Ascending aorta (tissue), 2 donors: ENCODE results near the gene FCGR1A. TPM values are rescaled to one million over a fixed set of nuclear protein-coding genes. Genes with fewer than 3 reads are reported as not detected.
A peak's percentile ranks its signal among the peaks of the same experiment; 100 is the strongest.
"Not testable (repeated sequence)": the region's sequence is repeated elsewhere in the genome, so short reads cannot be mapped to it uniquely, and the experiment has no call there.

Experiments
- DNase-seq, 2 donors: peaks; one replicate each; pipeline ENCODE4 v3.0.0-alpha.2; 2019; ENCODE audit warnings: low spot score in 2 of 2
- H3K27ac ChIP-seq, 2 donors: fragments of 200-600 bp; sonication (generic); one replicate each; pipeline ENCODE4 v1.5.1; 2016 to 2017; ENCODE audit warnings: mild to moderate bottlenecking in 1 of 2
- H3K27me3 ChIP-seq: fragments of 200-600 bp; sonication (generic); one replicate; pipeline ENCODE4 v1.5.1; 2017
- H3K36me3 ChIP-seq, 2 donors: fragments of 200-600 bp; sonication (generic); one replicate each; pipeline ENCODE4 v1.5.1; 2016
- H3K4me1 ChIP-seq, 2 donors: fragments of 200-600 bp; sonication (generic); one replicate each; pipeline ENCODE4 v1.5.1; 2016 to 2017; ENCODE audit warnings: mild to moderate bottlenecking in 1 of 2
- H3K4me3 ChIP-seq, 2 donors: fragments of 200-600 bp; sonication (generic); one replicate each; pipeline ENCODE4 v1.5.1; 2016 to 2017; ENCODE audit warnings: mild to moderate bottlenecking in 1 of 2
- H3K9me3 ChIP-seq, 2 donors: fragments of 200-600 bp; sonication (generic); one replicate each; pipeline ENCODE4 v1.5.1; 2016
- intact Hi-C: fragments of 100-400 bp; cut with DNase I; formaldehyde crosslinking; loops from one replicate; pipeline ENCODE4 v1.15.1; 2023
- total RNA-seq: library from RNA; depleted of rRNA; stranded (reverse); fragments of >200 nt; gene quantifications from one replicate; pipeline ENCODE4 v1.1.0, GENCODE V29; 2016
- TF ChIP-seq, protein P1 (sequence below), 3 experiments: fragments of 200-600 bp in 2 of 3; fragments of 450-650 bp in 1 of 3; sonication (generic) in 2 of 3; IDR thresholded peaks; one replicate each; pipeline ENCODE4 v1.5.1; 2016 to 2019; ENCODE audit warnings: antibody characterized with exemption in 3 of 3, mild to moderate bottlenecking in 1 of 3, moderate library complexity in 1 of 3

The FCGR1A gene
- total RNA-seq, 1 donor from 2014 or later, result 28.0 TPM

DNA sequence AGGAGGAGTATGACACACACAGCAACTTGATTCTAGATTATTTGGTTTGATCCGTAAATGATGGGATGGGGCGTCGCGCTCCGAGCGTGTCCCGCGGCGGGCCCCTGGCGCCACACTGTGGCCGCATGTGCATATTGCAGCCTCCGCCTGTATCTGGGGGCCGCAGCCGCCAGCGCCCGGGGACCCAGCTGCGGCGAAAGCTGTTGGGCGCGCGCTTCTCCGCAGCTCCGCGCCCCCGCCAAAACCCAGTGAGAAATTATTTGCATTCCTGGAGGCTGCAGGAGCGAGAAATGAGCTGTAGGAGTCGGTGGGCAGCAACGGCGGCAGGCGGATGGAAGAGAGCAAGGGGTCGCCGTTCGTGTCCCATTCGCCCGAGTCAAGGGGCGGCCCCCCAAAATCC is 10.0 kb downstream of the FCGR1A start:
- H3K9me3 ChIP-seq, H3K36me3 ChIP-seq, H3K4me1 ChIP-seq, H3K27me3 ChIP-seq, intact Hi-C loops: not testable (repeated sequence)
- H3K4me3 ChIP-seq, result peak overlapping the region; percentile 53 to 65
- TF ChIP-seq, protein P1, sequence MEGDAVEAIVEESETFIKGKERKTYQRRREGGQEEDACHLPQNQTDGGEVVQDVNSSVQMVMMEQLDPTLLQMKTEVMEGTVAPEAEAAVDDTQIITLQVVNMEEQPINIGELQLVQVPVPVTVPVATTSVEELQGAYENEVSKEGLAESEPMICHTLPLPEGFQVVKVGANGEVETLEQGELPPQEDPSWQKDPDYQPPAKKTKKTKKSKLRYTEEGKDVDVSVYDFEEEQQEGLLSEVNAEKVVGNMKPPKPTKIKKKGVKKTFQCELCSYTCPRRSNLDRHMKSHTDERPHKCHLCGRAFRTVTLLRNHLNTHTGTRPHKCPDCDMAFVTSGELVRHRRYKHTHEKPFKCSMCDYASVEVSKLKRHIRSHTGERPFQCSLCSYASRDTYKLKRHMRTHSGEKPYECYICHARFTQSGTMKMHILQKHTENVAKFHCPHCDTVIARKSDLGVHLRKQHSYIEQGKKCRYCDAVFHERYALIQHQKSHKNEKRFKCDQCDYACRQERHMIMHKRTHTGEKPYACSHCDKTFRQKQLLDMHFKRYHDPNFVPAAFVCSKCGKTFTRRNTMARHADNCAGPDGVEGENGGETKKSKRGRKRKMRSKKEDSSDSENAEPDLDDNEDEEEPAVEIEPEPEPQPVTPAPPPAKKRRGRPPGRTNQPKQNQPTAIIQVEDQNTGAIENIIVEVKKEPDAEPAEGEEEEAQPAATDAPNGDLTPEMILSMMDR (IDR thresholded peaks at IDR 0.05), result peak; percentile 41 to 61 (median 46)
- DNase-seq, result peak in 1 of 2 donors; percentile 75
- peak overlapping the region; percentile 65 to 74 for H3K27ac ChIP-seq

GRCh38 chr1:149792912-149793515 is 10.5 kb downstream of the FCGR1A start:
- H3K4me1 ChIP-seq, H3K36me3 ChIP-seq, H3K9me3 ChIP-seq, H3K27me3 ChIP-seq, intact Hi-C loops: not testable (repeated sequence)
- DNase-seq, result peak in 1 of 2 donors; percentile 83
- peak overlapping the region; percentile 65 to 74 for H3K27ac ChIP-seq
- H3K4me3 ChIP-seq, result peak overlapping the region; percentile 53 to 65
- TF ChIP-seq, protein P1 (IDR thresholded peaks at IDR 0.05), result peak; percentile 8 to 75 (median 44)

- H3K27me3 ChIP-seq, H3K27ac ChIP-seq, H3K4me3 ChIP-seq, DNase-seq, intact Hi-C loops, H3K9me3 ChIP-seq, H3K36me3 ChIP-seq, H3K4me1 ChIP-seq: not testable (repeated sequence)
These were observed 11.4 kb downstream of the FCGR1A start for GRCh38 chr1:149793885-149794284.

DNA sequence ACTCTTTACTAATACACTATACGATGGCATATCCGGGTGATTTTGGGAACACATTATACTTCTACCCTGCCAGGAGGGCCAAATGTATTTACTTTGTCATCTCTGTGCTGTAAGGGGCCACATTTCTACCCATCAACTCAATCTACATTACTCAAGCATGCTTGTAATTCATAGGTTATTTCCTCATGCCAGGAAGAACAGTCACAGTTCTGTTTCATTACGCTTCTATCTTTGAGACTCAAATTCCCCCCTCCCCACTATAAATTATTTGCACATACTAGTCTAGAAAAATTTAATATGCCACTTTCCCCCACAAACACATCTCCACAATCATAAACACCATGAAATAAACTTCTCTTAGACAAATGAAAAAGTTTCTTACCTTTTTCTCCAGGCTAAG is 19.1 kb downstream of the FCGR1A start:
- H3K36me3 ChIP-seq, H3K27me3 ChIP-seq, DNase-seq, H3K4me3 ChIP-seq, intact Hi-C loops, H3K9me3 ChIP-seq, H3K4me1 ChIP-seq, H3K27ac ChIP-seq: not testable (repeated sequence)

DNA sequence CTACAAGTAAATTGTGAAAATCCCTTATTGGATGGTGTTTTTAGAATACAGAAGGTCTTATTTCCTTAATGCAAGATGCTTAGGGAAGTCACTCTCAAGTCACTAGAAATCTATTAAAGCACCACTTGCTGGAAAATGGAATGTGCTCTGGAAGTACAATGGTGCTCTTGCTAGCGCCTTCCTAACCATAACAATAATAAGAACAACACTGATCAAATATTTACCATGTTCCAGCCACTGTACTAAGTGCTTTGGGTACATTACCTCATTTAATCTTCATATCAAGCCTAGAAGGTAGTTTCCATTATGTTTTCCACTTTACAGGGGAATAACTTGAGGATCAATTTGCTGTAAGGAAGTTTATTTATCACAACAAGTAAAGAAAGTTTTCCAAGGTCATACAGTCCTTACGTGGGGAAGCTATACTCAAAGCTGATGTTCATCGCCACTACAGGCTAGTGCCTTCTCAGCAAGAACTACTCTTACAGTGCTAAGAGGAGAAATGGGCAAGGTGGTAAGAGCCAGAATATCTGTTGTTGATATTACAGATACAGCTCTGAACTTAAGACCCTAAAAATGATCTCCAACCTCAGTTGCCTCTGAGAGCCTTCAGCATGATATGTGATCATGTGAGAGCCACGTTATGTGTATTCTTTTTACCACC is 22.1 kb downstream of the FCGR1A start:
- intact Hi-C loops, H3K27ac ChIP-seq, H3K27me3 ChIP-seq, DNase-seq, H3K36me3 ChIP-seq, H3K4me3 ChIP-seq, H3K9me3 ChIP-seq, H3K4me1 ChIP-seq: not testable (repeated sequence)

GRCh38 chr1:149810697-149811405 is 28.4 kb downstream of the FCGR1A start:
- H3K36me3 ChIP-seq, H3K9me3 ChIP-seq, DNase-seq, H3K4me1 ChIP-seq, H3K27me3 ChIP-seq, H3K4me3 ChIP-seq, H3K27ac ChIP-seq, intact Hi-C loops: not testable (repeated sequence)

DNA sequence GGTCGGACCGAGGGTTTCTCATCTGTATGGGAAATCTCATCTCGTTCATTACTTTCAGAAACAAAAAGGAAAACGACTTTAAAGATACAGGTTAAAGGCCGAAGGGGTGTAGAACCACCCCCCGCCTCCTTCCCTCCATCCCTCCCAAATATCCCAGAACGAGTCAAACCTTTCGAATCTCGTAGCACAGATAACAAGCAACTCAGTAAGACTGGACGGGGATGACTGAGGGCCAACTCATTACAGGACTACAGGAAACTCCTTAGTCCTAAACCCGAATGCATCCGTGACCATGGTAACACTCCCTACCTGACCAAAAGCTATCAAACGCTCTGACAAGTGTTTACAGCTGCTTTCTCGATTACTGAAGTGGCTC is 29.0 kb downstream of the FCGR1A start:
- intact Hi-C loops, result not testable (repeated sequence)

DNA sequence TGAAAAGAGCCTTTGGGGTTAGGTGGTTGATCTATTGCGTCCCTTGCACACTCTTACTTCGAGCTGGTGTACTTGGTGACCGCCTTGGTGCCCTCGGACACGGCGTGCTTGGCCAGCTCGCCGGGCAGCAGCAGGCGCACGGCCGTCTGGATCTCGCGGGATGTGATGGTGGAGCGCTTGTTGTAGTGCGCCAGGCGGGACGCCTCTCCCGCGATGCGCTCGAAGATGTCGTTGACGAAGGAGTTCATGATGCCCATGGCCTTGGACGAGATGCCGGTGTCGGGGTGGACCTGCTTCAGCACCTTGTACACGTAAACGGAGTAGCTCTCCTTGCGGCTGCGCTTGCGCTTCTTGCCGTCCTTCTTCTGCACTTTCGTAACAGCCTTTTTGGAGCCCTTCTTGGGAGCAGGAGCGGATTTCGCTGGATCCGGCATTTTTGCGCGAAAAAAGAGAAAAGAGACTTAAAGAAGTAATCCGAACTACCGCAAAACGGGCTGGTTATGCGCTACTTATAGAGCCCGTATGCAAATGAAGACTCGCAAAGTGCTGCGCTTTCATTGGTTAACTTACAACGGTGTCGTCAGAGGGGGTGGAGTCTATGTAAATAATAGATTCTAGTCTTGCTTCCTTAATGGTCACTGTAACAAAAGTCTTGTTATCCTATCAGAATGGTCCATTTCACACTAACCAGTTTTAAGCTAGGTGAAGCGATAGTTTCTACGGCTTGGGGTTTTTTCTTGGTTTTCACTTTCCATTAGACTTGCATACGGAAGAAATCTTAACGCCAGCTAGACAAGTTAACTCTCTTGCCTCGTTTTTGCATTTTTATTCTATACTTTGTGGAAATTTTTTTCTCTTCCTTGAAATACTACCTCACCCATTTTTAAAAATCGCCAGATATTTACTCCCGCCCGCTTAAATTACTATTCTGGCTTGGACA is 29.7 kb downstream of the FCGR1A start:
- intact Hi-C loops, H3K4me1 ChIP-seq, H3K27me3 ChIP-seq, H3K36me3 ChIP-seq, H3K9me3 ChIP-seq: not testable (repeated sequence)
- Histone ChIP-seq H3K27ac (peak overlapping the region; percentile 90 to 94), H3K4me3 (peak overlapping the region; percentile 53 to 79)
- peak; percentile 66 to 91 for DNase-seq

More for the DNA sequence above, 29.0 kb downstream of the FCGR1A start:
- not testable (repeated sequence) for DNase-seq, H3K4me1 ChIP-seq, H3K9me3 ChIP-seq, H3K27me3 ChIP-seq, H3K36me3 ChIP-seq
- Histone ChIP-seq H3K4me3 (peak overlapping the region; percentile 42 to 79), H3K27ac (peak overlapping the region in 1 of 2 donors; percentile 4)
